Activated CD8-positive, alpha-beta memory T cell treated with anti-CD3 and anti-CD28 coated beads, Interleukin-2, amount 50 U/mL, for 4 hours (primary cell): ENCODE measurements around the gene BIRC6.
"Not testable (repeated sequence)": the region's sequence is repeated elsewhere in the genome, so short reads cannot be mapped to it uniquely, and the experiment has no call there.

Experiments used
- DNase-seq: peaks from one replicate; pipeline ENCODE4 v3.0.0-alpha.2; 2020

BIRC6 gene, protein sequence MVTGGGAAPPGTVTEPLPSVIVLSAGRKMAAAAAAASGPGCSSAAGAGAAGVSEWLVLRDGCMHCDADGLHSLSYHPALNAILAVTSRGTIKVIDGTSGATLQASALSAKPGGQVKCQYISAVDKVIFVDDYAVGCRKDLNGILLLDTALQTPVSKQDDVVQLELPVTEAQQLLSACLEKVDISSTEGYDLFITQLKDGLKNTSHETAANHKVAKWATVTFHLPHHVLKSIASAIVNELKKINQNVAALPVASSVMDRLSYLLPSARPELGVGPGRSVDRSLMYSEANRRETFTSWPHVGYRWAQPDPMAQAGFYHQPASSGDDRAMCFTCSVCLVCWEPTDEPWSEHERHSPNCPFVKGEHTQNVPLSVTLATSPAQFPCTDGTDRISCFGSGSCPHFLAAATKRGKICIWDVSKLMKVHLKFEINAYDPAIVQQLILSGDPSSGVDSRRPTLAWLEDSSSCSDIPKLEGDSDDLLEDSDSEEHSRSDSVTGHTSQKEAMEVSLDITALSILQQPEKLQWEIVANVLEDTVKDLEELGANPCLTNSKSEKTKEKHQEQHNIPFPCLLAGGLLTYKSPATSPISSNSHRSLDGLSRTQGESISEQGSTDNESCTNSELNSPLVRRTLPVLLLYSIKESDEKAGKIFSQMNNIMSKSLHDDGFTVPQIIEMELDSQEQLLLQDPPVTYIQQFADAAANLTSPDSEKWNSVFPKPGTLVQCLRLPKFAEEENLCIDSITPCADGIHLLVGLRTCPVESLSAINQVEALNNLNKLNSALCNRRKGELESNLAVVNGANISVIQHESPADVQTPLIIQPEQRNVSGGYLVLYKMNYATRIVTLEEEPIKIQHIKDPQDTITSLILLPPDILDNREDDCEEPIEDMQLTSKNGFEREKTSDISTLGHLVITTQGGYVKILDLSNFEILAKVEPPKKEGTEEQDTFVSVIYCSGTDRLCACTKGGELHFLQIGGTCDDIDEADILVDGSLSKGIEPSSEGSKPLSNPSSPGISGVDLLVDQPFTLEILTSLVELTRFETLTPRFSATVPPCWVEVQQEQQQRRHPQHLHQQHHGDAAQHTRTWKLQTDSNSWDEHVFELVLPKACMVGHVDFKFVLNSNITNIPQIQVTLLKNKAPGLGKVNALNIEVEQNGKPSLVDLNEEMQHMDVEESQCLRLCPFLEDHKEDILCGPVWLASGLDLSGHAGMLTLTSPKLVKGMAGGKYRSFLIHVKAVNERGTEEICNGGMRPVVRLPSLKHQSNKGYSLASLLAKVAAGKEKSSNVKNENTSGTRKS (N-terminal part only)

DNA sequence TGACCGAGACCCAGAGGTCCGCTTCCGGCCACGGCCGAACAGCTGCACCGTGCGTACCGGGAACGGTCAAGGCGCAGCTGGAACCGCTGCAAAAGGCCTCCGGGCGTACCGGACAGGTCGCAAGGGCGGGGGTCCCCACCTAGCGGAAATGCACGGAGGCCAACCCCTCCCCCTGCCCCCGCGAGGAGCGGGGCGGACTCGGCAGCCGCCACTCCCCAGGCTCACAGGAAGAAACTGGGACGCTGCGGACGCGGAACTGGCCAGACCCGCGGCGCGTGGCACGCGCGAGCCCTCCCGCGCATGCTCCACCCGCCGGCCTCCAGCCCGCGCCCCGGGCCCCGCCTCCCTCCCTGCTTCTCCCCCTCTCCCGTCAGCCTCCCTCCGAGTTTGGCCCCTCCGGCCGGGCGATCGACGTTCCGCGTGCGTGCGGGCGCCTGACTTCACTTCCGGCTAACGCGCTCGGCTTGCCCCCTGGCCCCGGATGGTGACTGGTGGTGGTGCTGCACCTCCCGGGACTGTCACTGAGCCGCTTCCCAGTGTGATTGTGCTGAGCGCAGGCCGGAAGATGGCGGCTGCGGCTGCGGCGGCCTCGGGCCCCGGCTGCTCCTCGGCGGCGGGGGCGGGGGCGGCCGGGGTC, at the start of gene BIRC6:
Gene BIRC6, plus strand, starts transcription at position 343 of the 637 bp plus-strand sequence. Its CDS starts 139 bp downstream, at position 482.
- peak; percentile 92 for DNase-seq

DNA sequence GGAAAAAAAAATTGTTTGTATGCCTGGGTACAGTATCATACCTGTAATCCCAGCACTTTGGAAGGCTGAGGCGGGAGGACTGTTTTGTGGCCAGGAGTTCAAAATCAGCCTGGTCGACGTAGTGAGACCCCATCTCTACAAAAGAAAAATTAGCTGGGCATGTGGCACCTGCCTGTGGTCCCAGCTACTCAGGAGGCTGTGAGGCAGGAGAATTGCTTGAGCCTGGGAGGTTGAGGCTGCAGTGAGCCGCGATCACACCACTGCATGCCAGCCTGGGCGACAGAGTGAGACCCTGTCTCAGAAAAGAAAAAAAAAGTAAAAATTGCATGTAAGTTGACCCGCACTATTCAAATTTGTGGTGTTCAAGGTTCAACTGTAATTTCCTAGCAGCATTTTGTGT, 46.2 kb upstream of the BIRC6 start:
- no peak for DNase-seq

DNA sequence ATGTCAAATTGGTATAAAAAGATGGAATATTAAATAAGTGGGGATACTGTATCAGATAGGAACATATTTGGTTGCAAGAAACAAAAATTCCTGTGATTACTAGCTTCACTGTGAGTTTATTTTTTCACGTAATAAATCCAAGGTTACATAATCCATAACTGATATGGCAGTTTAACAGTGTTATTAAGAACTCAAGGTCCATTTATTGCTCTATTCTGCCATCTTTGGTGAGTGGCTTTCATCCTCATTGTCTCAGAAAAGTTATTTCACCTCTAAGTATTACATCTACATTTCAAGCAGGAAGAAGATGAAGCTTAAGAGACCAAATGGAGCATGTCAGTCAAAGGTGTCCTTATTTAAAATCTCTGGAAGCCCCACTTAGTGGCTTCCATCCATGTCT, 41.9 kb upstream of the BIRC6 start:
- DNase-seq: no peak

DNA sequence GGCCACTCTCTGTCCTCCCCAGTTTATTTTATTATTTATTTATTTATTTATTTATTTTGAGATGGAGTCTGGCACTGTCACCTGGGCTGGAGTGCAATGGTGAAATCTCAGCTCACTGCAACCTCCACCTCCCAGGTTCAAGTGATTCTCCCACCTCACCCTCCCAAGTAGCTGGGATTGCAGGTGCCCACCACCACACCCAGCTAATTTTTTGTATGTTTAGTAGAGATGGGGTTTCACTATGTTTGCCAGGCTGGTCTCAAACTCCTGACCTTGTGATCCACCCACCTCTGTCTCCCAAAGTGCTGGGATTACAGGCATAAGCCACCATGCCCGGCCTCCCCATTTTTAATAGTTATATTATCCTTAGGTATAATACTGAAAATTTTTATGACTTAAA, 28.1 kb upstream of the BIRC6 start:
- not testable (repeated sequence) for DNase-seq

DNA sequence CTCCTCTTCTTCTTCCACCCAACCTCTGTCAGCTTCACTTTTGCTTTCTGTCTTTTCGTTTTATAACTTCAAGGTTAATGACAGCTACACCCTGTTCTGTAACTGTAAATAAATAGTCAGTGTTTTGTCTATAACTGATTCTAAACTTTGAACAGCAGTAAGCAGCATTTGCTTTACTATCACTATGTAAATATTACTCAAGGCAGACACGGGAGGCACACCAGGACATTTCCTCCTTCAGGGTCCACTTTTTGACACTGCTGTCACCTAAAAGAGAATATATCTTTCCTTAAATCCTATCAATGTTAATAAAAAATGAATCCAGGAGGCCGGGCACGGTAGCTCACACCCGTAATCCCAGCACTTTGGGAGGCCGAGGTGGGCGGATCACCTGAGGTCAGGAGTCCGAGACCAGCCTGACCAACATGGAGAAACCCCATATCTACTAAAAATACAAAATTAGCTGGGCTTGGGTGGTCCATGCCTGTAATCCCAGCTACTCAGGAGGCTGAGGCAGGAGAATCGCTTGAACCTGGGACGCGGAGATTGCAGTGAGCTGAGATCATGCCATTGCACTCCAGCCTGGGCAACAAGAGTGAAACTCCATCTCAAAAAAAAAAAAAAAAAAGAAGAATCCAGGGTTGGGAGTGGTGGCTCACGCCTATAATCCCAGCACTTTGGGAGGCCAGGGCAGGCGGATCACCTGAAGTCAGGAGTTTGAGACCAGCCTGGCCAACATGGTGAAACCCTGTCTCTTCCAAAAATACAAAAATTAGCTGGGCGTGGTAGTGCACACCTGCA, 27.4 kb upstream of the BIRC6 start:
- DNase-seq: not testable (repeated sequence)

DNA sequence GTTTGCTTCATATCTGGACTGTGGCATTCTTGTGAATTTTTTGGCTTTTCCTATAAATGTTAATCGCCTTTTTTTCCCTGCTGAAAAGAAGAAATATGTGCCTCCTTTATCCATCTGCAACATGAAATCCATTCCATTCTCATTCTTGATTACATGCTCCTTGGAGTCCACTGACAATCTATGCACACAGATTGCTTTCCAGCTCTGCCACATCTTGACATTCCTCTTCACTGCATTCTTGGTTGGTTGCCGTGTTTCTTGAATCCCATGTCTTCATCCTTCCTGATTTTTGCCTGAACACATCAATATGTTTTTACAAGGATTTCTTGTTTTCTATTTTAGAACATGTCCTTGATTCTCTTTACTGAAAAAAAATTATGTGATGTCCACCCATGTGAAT, 26.7 kb upstream of the BIRC6 start:
- DNase-seq: no peak

DNA sequence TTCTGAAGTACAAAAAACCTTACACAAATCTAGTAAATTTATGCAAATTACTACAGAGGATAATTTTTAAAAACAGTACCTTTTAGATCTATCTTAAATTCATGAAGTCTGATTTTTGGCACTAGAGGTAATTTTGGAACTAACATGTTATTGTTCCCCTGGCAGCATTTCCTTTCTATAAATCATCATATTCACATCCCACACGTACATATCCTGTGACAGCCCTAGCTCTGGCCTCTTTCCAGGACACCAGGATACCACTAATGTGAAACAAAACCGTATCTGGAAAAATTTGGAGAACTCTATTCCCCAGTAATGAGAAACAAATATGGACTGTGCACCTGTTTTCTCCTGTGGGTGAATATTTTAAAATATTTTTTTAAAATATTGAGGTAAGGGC, 14.0 kb upstream of the BIRC6 start:
- DNase-seq: no peak

DNA sequence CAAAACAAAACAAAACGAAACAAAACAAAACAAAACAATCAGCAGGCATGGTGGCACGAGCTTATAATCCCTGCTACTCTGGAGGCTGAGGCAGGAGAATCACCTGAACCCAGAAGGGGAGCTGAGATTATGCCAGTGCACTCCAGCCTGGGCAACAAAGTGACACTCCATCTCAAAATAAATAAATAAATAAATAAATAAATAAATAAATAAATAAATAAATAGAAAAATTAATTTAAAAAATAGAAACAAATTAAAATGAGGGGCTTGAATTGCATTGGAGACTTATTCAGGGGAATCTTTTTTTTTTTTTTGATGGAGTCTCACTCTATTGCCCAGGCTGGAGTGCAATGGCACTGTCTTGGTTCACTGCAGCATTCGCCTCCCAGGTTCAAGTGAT, 6.0 kb upstream of the BIRC6 start:
- not testable (repeated sequence) for DNase-seq

DNA sequence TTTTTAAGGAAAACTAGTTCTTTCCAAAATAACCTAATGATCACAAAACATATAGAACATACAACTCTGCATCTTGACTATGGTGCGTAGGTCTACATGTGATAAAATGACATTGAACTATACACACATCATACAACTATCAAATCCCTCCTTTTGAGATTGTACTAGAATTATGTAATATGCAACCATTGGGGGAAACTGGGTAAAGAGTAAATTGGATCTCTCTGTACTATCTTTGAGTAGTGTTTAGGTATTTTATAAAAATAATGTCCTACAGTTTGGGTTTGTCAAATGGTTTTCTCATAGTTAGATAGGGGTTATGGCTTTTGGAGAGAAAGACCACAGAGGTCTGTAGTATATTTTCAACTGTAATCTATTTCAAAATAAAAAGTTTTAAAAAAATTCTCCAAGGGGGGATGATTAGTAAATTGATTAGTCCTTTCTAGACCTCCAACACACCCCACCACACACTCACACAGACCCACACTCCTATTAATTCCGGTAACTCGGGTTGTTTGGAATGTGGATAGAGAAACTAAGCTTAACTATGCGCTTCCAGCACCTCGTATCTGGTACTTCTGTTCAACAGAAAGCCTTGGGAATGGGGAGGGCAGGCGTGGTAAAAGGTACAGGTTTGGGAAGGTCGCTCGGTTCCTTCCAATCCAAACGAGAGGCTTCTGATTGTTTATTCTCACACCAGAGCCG, 695 bp upstream of the BIRC6 start:
- no peak for DNase-seq

DNA sequence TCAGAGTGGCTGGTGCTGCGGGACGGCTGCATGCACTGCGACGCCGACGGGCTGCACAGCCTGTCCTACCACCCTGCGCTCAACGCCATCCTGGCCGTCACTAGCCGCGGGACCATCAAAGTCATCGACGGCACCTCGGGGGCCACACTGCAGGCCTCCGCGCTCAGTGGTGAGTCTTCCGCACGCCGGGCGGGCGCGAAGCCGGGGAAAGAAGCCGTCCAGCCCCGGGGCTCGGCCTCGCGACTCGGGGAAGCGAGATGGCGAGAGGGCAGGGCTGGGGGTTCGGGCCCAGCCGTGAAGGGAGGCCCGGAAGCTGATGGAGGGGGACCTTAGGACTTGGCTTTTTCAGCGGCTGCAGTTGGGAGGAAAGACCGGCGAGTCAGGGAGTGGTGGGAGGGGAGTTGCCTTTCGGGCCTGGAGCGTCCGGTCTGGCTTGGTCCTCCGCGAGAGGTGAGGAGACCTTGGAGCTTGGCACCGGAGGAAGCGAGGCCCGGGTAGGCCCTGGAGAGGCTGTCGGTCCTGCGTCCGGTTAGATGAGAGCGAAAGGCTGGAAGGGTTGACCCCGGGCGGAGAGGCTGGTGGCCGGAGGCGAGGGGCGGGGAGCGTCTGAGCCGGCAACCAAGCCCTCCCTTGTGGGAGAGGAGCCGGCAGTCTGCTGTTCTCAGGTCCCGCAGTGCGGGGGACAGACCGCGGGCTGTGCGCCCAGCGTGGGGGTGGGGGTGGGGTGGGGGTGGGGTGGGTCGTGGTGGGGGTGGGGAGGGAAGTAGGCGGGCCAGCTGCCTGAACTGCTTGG, 691 bp downstream of the BIRC6 start:
- DNase-seq: peak; percentile 30

DNA sequence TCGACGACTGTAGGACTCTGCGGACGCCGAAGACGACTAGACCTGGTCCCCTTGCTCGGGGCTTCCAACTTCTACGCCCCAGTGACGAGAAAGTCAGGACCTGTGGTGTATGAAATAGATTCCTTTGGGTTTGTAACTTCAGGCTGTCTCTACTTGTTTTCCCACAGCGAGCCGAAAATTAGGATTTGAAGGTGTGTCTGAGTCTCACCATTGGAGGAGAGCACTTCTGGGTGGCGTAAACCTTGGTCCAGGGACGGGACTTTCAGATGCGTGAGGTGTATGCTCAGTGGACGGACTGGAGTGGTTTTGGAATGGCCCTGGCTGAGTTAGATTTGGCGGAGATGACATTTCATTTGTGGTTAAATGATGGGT, 1.3 kb downstream of the BIRC6 start:
- DNase-seq: no peak

DNA sequence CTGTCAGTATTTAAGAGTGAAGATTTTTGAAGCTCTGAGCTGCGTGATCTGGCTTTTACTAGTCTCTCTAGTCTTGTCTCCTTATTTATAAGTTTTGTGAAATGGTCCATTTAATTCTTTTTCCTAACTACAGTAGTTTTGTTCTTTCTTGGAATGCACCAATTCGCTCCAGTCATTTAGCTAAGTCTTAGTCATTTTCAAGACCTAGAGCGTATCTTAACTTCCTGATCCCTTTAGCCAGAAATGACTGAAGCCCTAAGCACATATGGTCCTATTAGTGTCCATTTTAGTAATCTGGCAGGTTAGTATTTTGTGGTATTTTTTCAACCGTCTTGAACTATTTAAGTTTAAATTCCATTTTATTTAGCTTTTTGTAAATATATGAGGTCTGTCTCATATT, 3.6 kb downstream of the BIRC6 start:
- no peak for DNase-seq

DNA sequence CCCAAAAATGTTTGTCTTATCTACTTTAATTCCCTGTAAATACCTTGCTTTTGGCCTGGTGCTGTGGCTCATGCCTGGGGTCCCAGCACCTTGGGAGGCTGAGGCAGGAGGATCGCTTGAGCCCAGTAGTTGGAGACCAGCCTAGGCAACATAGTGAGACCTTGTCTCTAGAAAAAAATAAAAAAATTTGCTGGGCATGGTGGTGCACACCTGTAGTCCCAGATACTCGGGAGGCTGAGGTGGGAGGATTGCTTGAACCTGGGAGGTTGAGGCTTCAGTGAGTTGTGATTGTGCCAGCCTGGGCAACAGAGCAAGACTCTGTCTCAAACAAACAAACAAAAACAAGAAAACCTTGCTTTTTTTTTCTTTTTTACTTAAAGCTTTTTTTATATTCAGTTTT, 6.2 kb downstream of the BIRC6 start:
- not testable (repeated sequence) for DNase-seq

DNA sequence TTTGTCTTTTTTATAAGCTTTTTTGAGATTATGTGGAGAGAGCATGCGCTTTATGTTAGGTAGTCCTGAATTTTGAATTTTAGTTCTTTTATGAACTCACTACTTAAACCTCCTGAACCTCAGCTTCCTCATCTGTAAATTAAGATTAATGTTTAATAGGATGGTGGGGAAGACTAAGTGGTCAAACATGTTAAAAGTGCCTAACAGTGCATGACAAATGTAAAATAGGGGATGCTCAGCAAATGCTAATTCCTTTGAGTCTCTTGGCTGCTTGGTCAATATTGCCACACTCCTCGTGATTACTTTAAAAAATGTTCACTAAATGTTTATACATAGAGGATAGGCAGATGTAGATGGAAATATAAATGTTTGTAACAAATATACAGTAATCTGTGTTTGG, 6.8 kb downstream of the BIRC6 start:
- no peak for DNase-seq

DNA sequence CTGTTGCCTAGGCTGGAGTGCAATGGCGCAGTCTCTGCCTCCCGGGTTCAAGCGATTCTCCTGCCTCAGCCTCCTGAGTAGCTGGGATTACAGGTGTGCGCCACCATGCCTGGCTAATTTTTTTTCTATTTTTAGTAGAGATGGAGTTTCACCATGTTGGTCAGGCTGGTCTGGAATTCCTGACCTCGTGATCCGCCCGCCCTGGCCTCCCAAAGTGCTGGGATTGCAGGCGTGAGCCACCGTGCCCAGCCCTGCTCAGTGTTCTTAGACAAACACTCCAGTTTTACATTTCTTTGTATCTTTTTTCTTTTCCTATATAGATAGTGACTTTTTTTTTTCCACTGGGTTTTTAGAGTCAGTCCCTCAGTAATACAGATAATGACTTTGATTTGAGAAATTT, 7.5 kb downstream of the BIRC6 start:
- DNase-seq: not testable (repeated sequence)

DNA sequence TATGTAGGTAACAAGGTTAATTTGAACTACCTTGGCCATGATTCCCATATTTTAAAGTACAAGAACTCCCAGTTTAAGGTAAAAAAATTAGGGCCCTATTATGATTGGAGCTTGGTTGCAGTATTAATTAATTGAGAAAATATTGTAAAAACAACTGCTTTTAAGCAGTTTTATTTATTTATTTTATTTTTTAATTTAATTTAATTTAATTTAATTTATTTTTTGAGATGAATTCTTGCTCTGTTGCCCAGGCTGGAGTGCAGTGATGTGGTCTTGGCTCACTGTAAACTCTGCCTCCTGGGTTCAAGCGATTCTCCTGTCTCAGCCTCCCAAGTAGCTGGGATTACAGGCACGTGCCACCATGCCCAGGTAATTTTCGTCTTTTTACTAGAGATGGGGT, 8.9 kb downstream of the BIRC6 start:
- not testable (repeated sequence) for DNase-seq

DNA sequence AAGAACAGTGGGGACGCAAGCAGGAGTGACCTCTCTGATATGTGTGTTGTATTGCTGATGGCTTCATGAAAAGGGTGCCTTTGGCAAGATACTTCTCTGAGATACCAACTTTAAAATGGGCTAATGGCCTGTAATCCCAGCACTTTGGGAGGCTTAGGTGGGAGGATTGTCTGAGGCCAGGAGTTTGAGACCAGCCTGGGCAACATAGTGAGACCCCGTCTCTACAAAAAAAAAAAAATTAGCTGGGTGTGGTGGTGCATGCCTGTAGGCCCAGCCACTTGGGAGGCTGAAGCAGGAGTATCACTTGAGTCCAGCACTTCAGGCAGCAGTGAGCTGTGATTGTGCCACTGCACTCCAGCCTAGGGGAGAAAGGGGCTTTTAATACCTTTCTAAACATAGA, 9.8 kb downstream of the BIRC6 start:
- DNase-seq: no peak

DNA sequence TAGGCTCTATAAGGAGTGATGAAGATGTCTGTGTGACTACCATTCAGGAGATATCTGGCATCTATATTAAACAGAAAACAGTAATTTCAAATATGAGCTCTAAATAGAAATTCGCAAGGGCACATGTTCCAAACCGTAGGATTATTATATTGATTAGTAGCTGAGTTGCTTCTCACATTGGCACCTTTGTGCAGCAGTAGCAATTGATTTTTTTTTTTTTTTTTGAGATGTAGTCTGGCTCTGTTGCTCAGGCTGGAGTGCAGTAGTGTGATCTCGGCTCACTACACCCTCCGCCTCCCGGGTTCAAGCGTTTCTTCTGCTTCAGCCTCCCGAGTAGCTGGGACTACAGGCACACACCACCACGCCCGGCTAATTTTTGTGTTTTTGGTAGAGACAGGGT, 12.4 kb downstream of the BIRC6 start:
- no peak for DNase-seq

DNA sequence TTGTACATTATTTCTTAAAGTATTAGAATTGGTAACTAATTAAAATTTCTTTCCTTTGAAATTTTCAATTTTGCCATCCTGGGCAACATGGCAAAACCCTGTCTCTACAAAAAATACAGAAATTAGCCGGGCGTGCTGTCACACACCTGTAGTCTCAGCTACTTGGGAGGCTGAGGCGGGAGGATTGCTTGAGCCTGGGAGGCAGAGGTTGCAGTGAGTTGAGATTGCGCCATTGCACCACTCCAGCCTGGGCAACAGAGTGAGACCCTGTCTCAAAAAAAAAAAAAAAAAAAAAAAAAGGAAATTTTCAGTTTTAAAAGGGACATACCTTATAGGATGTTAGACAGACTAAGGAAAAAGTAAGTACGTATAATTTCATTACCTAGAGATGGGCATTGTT, 14.1 kb downstream of the BIRC6 start:
- not testable (repeated sequence) for DNase-seq

DNA sequence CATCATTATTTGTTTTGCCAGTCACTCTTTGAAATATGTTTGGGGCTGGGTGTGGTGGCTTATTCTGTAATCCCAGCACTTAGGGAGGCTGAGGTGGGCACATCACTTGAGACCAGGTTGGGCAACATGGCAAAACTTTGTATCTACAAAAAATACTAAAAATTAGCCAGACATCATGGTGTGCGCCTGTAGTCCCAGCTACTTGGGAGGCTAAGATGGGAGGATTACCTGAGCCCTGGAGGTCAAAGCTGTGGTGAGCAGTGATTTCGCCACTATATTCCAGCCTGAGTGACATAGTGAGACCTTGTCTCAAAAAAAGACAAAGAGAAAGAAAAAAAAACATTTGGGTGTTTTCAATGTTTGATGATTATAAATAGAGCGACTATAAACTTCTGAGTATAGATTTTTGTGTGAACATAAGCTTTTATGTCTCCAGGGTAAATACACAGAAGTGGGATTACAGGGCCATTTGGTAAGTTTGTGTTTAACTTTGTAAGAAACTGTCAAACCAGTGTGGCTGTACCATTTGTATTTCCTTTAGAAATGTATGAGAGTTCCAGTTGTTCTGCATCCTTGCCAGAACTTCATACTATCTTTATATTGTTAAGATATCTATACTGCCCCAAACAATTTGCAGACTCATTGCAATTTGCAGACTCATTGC, 15.8 kb downstream of the BIRC6 start:
- DNase-seq: no peak
